ENCODE measurements around the gene MYH7B.

MYH7B gene

GRCh38 chr20:34956751-34957472 lies 1.2 kb downstream of the MYH7B start:
- no peak overlapping the region for H3K4me3 ChIP-seq (ENCODE audit: control insufficient read depth, low read depth, low read length)
- DNase-seq (ENCODE audit: low read depth), result no peak
- TF ChIP-seq CTCF (IDR thresholded peaks at IDR 0.05; ENCODE audit: control insufficient read depth, insufficient read depth, low read depth, low read length, missing control alignments), result no peak

- TF ChIP-seq CTCF (IDR thresholded peaks at IDR 0.05; ENCODE audit: control insufficient read depth, insufficient read depth, low read depth, low read length, missing control alignments), result no peak
- no peak overlapping the region for H3K4me3 ChIP-seq (ENCODE audit: control insufficient read depth, low read depth, low read length)
- no peak for DNase-seq (ENCODE audit: low read depth)
Observed at GRCh38 chr20:34964486-34964885, 8.8 kb downstream of the MYH7B start.

GRCh38 chr20:34965051-34965450 lies 9.4 kb downstream of the MYH7B start:
- TF ChIP-seq CTCF (IDR thresholded peaks at IDR 0.05; ENCODE audit: control insufficient read depth, insufficient read depth, low read depth, low read length, missing control alignments), result no peak
- no peak for DNase-seq (ENCODE audit: low read depth)
- no peak overlapping the region for H3K4me3 ChIP-seq (ENCODE audit: control insufficient read depth, low read depth, low read length)

GRCh38 chr20:34967421-34967820 lies 11.8 kb downstream of the MYH7B start:
- no peak for TF ChIP-seq CTCF (IDR thresholded peaks at IDR 0.05; ENCODE audit: control insufficient read depth, insufficient read depth, low read depth, low read length, missing control alignments)
- DNase-seq (ENCODE audit: low read depth), result no peak
- H3K4me3 ChIP-seq (ENCODE audit: control insufficient read depth, low read depth, low read length), result no peak overlapping the region

GRCh38 chr20:34968042-34968775 lies 12.5 kb downstream of the MYH7B start:
- DNase-seq (ENCODE audit: low read depth), result no peak
- no peak overlapping the region for H3K4me3 ChIP-seq (ENCODE audit: control insufficient read depth, low read depth, low read length)

More at GRCh38 chr20:34968042-34968775, 12.5 kb downstream of the MYH7B start:
- TF ChIP-seq CTCF (IDR thresholded peaks at IDR 0.05; ENCODE audit: control insufficient read depth, insufficient read depth, low read depth, low read length, missing control alignments), result no peak

All from AG09309 (cell line).